KMS-11 (cell line): Measurements from ENCODE around the gene NHEJ1.

Experiments used
- H2AFZ ChIP-seq: fragments of 200-600 bp; sonication (generic); 2 replicates; pipeline ENCODE4 v1.6.1; 2016; ENCODE audit warnings: antibody characterized with exemption, mixed run types, low read depth
- H3K27ac ChIP-seq: fragments of 200-600 bp; sonication (generic); 2 replicates; pipeline ENCODE4 v1.6.1; 2016; ENCODE audit warnings: mild to moderate bottlenecking, mixed run types
- H3K27me3 ChIP-seq: fragments of 200-600 bp; sonication (generic); 2 replicates; pipeline ENCODE4 v1.6.1; 2017; ENCODE audit warnings: mild to moderate bottlenecking, low read depth, mixed run types, moderate library complexity; ENCODE audit not compliant: insufficient read depth
- H3K36me3 ChIP-seq: fragments of 200-600 bp; sonication (generic); 2 replicates; pipeline ENCODE4 v1.6.1; 2017; ENCODE audit warnings: mild to moderate bottlenecking, mixed run types; ENCODE audit not compliant: insufficient read depth
- H3K4me1 ChIP-seq: fragments of 200-600 bp; sonication (generic); 2 replicates; pipeline ENCODE4 v1.6.1; 2016; ENCODE audit warnings: mild to moderate bottlenecking, low read depth, mixed run types; ENCODE audit not compliant: poor library complexity, severe bottlenecking
- H3K4me2 ChIP-seq: fragments of 200-600 bp; sonication (generic); 2 replicates; pipeline ENCODE4 v1.7.0; 2016; ENCODE audit warnings: mild to moderate bottlenecking, mixed run types
- H3K4me3 ChIP-seq: fragments of 200-600 bp; sonication (generic); IDR thresholded peaks from 2 replicates; pipeline ENCODE4 v1.6.1; 2017; ENCODE audit warnings: low read depth, low read length, mixed read lengths; ENCODE audit not compliant: insufficient read depth
- H3K79me2 ChIP-seq: fragments of 200-600 bp; sonication (generic); 2 replicates; pipeline ENCODE4 v1.6.1; 2016; ENCODE audit warnings: low read depth, mixed run types; ENCODE audit not compliant: insufficient read depth
- H3K9ac ChIP-seq: fragments of 200-600 bp; sonication (generic); 2 replicates; pipeline ENCODE4 v1.6.1; 2016; ENCODE audit warnings: mild to moderate bottlenecking, mixed run types
- H4K20me1 ChIP-seq: fragments of 200-600 bp; sonication (generic); 2 replicates; pipeline ENCODE4 v1.6.1; 2016; ENCODE audit warnings: mild to moderate bottlenecking, mixed run types; ENCODE audit not compliant: insufficient read depth
- CTCF ChIP-seq: fragments of 200-600 bp; sonication (generic); conservative IDR thresholded peaks from 2 replicates; pipeline ENCODE4 v1.6.1; 2017; ENCODE audit warnings: low read depth, mild to moderate bottlenecking, antibody characterized with exemption, low read length, moderate library complexity, mixed read lengths

NHEJ1 gene

DNA sequence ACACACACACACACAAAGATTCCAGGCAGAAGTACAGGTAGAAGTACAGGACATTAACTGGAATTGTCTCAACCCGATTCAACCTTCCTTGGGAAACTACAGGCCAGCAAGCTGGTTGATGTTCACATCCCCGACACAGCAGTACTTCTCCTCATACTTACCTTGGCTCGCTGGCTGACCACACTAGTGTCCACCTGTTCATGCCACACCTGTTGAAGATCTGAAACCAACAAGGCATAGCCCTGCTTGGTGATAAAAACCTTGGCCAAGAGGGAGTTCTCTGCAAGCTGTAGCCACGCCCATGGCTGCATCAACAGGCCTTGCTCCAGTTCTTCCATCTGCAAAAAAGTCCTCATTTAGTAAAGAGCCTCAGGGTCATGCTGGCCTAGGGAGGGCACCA, 2.6 kb downstream of the NHEJ1 start:
- no peaks in the 10 kb centered on the region for H3K36me3 ChIP-seq
- H4K20me1 ChIP-seq: no peaks in the 10 kb centered on the region
- H3K4me3 ChIP-seq: no peak overlapping the region
- TF ChIP-seq CTCF: no peak
- H3K27me3 ChIP-seq: no peaks in the 10 kb centered on the region
- no peaks in the 10 kb centered on the region for H3K79me2 ChIP-seq
- peaks cover 11% of the 10 kb centered on the region for H3K4me1 ChIP-seq
- H3K9ac ChIP-seq: no peak overlapping the region
- H3K27ac ChIP-seq: no peak overlapping the region
- H3K4me2 ChIP-seq: no peak overlapping the region
- H2AFZ ChIP-seq: no peak overlapping the region

DNA sequence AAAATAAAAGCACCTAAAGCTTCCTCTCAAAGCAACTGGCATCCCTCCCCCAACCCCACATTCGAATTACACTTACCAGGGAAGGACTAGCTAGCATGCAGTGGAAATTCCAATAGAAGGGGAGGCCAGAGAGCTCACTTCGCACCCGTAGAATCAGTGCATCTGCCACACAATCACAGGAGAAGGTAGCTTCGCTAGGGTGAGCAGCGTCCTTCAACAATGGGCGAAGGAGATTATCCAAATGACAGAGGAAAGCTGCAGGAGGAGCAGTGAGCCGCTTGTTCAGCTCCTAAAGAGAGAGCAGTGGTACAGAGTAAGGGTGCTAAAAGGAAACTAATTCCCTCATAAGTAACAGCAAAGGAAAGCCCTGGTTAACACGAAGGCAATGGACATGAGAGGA, 3.2 kb downstream of the NHEJ1 start:
- no peak for TF ChIP-seq CTCF
- Histone ChIP-seq H3K27me3 (no peaks in the 10 kb centered on the region), H3K4me2 (no peak overlapping the region), H3K4me3 (no peak overlapping the region), H3K27ac (no peak overlapping the region), H3K36me3 (no peaks in the 10 kb centered on the region), H3K79me2 (no peaks in the 10 kb centered on the region), H3K9ac (no peak overlapping the region), H4K20me1 (no peaks in the 10 kb centered on the region), H2AFZ (no peak overlapping the region), H3K4me1 (peaks cover 11% of the 10 kb centered on the region)

DNA sequence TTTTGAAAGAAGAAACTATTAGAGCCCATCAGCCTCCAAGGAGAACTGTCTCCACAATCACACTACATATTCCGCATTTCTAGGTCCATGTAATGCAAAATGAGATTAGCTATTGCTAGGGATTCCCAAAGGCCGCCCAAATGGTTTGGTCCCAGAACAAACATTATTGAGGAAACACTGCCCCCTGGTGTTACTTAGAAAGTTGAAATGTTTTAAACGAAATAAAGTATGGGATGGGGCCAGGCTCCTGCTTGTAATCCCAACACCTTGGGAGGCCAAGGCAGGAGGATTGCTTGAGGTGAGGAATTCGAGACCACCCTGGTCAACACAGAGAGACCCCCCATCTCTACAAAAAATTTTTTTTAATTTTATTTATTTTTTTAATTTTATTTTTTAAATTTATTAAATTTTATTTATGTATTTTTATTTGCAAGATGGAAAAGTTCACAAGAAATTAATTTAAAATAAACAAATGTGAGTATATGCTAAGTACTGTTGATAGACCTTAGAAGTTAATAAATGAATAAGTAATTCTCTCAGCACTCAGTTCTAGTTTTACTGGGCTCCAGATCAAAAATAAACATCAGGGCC, 5.5 kb downstream of the NHEJ1 start:
- no peak overlapping the region for H3K27ac ChIP-seq
- H3K4me3 ChIP-seq: no peak overlapping the region
- H3K4me2 ChIP-seq: no peak overlapping the region
- no peaks in the 10 kb centered on the region for H3K27me3 ChIP-seq
- no peak overlapping the region for H3K9ac ChIP-seq
- no peaks in the 10 kb centered on the region for H4K20me1 ChIP-seq
- H2AFZ ChIP-seq: no peak overlapping the region
- no peaks in the 10 kb centered on the region for H3K79me2 ChIP-seq
- H3K4me1 ChIP-seq: peaks cover 3% of the 10 kb centered on the region
- peak; percentile 71 for TF ChIP-seq CTCF
- H3K36me3 ChIP-seq: no peaks in the 10 kb centered on the region

DNA sequence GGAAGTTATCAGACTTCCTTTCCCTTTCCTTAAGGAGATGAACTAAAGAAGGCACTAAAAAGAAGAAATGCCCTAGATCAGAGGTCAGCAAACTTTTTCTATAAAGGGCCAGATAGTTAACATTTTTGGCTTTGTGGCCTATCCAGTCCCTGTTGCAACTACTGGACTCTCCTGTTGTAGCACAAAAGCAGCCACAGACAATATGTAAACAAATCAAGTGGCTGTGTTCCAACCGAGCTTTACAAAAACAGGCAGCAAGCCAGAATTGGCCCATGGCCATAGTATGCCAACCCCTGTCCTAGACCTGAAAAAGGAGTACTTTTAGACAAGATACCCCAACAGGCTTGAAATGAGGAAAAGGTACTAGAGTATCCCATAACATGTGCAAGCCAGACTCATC, 10.9 kb downstream of the NHEJ1 start:
- no peaks in the 10 kb centered on the region for H3K27me3 ChIP-seq
- TF ChIP-seq CTCF: no peak
- no peaks in the 10 kb centered on the region for H3K36me3 ChIP-seq
- no peaks in the 10 kb centered on the region for H4K20me1 ChIP-seq
- no peaks in the 10 kb centered on the region for H3K4me1 ChIP-seq
- no peak overlapping the region for H3K9ac ChIP-seq
- H3K4me3 ChIP-seq: no peak overlapping the region
- no peak overlapping the region for H3K4me2 ChIP-seq
- no peak overlapping the region for H3K27ac ChIP-seq
- no peak overlapping the region for H2AFZ ChIP-seq
- H3K79me2 ChIP-seq: no peaks in the 10 kb centered on the region

GRCh38 chr2:219142329-219142728, 18.3 kb downstream of the NHEJ1 start:
- Histone ChIP-seq H3K4me2 (no peak overlapping the region), H4K20me1 (no peaks in the 10 kb centered on the region), H3K4me3 (no peak overlapping the region), H2AFZ (no peak overlapping the region), H3K36me3 (0 out of 2 replicates have a peak, but pooled peaks cover 6% of the 10 kb centered on the region), H3K27me3 (no peaks in the 10 kb centered on the region), H3K27ac (no peak overlapping the region), H3K79me2 (no peaks in the 10 kb centered on the region), H3K4me1 (no peaks in the 10 kb centered on the region), H3K9ac (no peak overlapping the region)
- TF ChIP-seq CTCF: no peak
